Mesodermal cell (in vitro differentiated cells): ENCODE data around the gene APH1B.
A peak's percentile ranks its signal among the peaks of the same experiment; 100 is the strongest.

ENCODE experiments used
- H3K27ac ChIP-seq: 2 replicates; pipeline ENCODE4 v1.7.0; 2013; ENCODE audit warnings: mild to moderate bottlenecking, low read depth, low read length, moderate library complexity; ENCODE audit not compliant: severe bottlenecking
- H3K36me3 ChIP-seq: 2 replicates; pipeline ENCODE4 v1.7.1; 2013; ENCODE audit warnings: mild to moderate bottlenecking, low read length, moderate library complexity; ENCODE audit not compliant: control insufficient read depth, insufficient read depth
- H3K4me1 ChIP-seq: one replicate; pipeline ENCODE4 v1.7.1; 2013; ENCODE audit warnings: mild to moderate bottlenecking, low read length; ENCODE audit not compliant: insufficient read depth, control insufficient read depth, poor library complexity, severe bottlenecking
- H3K4me3 ChIP-seq: 2 replicates; pipeline ENCODE4 v1.7.0; 2013; ENCODE audit warnings: low read length, control low read depth, mild to moderate bottlenecking; ENCODE audit not compliant: insufficient read depth, poor library complexity, severe bottlenecking; ENCODE audit errors: extremely low read depth
- H3K9me3 ChIP-seq: 2 replicates; pipeline ENCODE4 v1.7.1; 2013; ENCODE audit warnings: mild to moderate bottlenecking, low read length, moderate library complexity; ENCODE audit not compliant: control insufficient read depth
- WGBS, 2 experiments: methylation state at CpG; one replicate each; pipeline ENCODE4 v1.1.5; 2013; ENCODE audit warnings: missing lambda C conversion rate in 2 of 2; ENCODE audit not compliant: insufficient coverage in 2 of 2; 5-methylcytosine and 5-hydroxymethylcytosine counted together

Gene APH1B

GRCh38 chr15:63276342-63277037 is 915 bp upstream of the APH1B start:
- Histone ChIP-seq H3K27ac (no peak overlapping the region), H3K4me3 (peak overlapping the region; percentile 48), H3K4me1 (peaks cover 9% of the 10 kb centered on the region), H3K36me3 (no peaks in the 10 kb centered on the region), H3K9me3 (no peaks in the 10 kb centered on the region)
- WGBS, 2 experiments: 8 to 13% methylated on average over 7 of the region's 11 CpGs

GRCh38 chr15:63277893-63278456 is 570 bp downstream of the APH1B start:
- Histone ChIP-seq H3K36me3 (no peaks in the 10 kb centered on the region), H3K9me3 (no peaks in the 10 kb centered on the region), H3K4me1 (peaks cover 9% of the 10 kb centered on the region), H3K27ac (no peak overlapping the region), H3K4me3 (peak overlapping the region; percentile 52)
- 50 to 53% methylated on average over 10 to 13 of the region's 17 CpGs for WGBS, 2 experiments

GRCh38 chr15:63283126-63283525 is 5.7 kb downstream of the APH1B start:
- H3K4me3 ChIP-seq: no peak overlapping the region
- no peaks in the 10 kb centered on the region for H3K9me3 ChIP-seq
- H3K27ac ChIP-seq: no peak overlapping the region
- H3K36me3 ChIP-seq: no peaks in the 10 kb centered on the region
- H3K4me1 ChIP-seq: peaks cover 7% of the 10 kb centered on the region
- 93 to 95% methylated on average over 4 to 5 of the region's 9 CpGs for WGBS, 2 experiments

- Histone ChIP-seq H3K27ac (no peak overlapping the region), H3K4me3 (no peak overlapping the region), H3K4me1 (peaks cover 7% of the 10 kb centered on the region), H3K9me3 (no peaks in the 10 kb centered on the region), H3K36me3 (no peaks in the 10 kb centered on the region)
- WGBS, 2 experiments: 84 to 100% methylated on average over 1 to 2 of the region's 6 CpGs
Measured at GRCh38 chr15:63284335-63284734, 6.9 kb downstream of the APH1B start.

- Histone ChIP-seq H3K4me3 (no peak overlapping the region), H3K36me3 (no peaks in the 10 kb centered on the region), H3K27ac (peak overlapping the region; percentile 38), H3K4me1 (peaks cover 23% of the 10 kb centered on the region), H3K9me3 (no peaks in the 10 kb centered on the region)
- 74 to 88% methylated on average over 2 of the region's 2 CpGs for WGBS, 2 experiments
Measured at GRCh38 chr15:63287109-63287508, 9.7 kb downstream of the APH1B start.

GRCh38 chr15:63288342-63288741 is 10.9 kb downstream of the APH1B start:
- 100% methylated on average over 1 of the region's 1 CpG for WGBS, 2 experiments
- Histone ChIP-seq H3K9me3 (no peaks in the 10 kb centered on the region), H3K4me3 (no peak overlapping the region), H3K36me3 (no peaks in the 10 kb centered on the region), H3K4me1 (peaks cover 23% of the 10 kb centered on the region), H3K27ac (no peak overlapping the region)

- 14% methylated on average over 1 of the region's 4 CpGs; no CpG with 5 or more reads in 1 of the 2 experiments for WGBS, 2 experiments
- H3K36me3 ChIP-seq: no peaks in the 10 kb centered on the region
- peaks cover 23% of the 10 kb centered on the region for H3K4me1 ChIP-seq
- no peak overlapping the region for H3K4me3 ChIP-seq
- no peaks in the 10 kb centered on the region for H3K9me3 ChIP-seq
- H3K27ac ChIP-seq: no peak overlapping the region
Measured at GRCh38 chr15:63288778-63289378, 11.5 kb downstream of the APH1B start.

- Histone ChIP-seq H3K36me3 (no peaks in the 10 kb centered on the region), H3K4me1 (peaks cover 23% of the 10 kb centered on the region), H3K4me3 (no peak overlapping the region), H3K9me3 (no peaks in the 10 kb centered on the region), H3K27ac (no peak overlapping the region)
Measured at GRCh38 chr15:63291507-63291906, 14.1 kb downstream of the APH1B start.

GRCh38 chr15:63292241-63292640 is 14.8 kb downstream of the APH1B start:
- Histone ChIP-seq H3K4me3 (no peak overlapping the region), H3K9me3 (no peaks in the 10 kb centered on the region), H3K27ac (no peak overlapping the region), H3K36me3 (no peaks in the 10 kb centered on the region), H3K4me1 (peaks cover 18% of the 10 kb centered on the region)
- WGBS, 2 experiments: no CpG with 5 or more reads among the region's 3 CpGs

- Histone ChIP-seq H3K4me1 (peaks cover 16% of the 10 kb centered on the region), H3K27ac (no peak overlapping the region), H3K36me3 (no peaks in the 10 kb centered on the region), H3K9me3 (no peaks in the 10 kb centered on the region), H3K4me3 (no peak overlapping the region)
- 93 to 97% methylated on average over 2 to 4 of the region's 5 CpGs for WGBS, 2 experiments
Measured at GRCh38 chr15:63292771-63293170, 15.4 kb downstream of the APH1B start.

GRCh38 chr15:63294359-63294758 is 17.0 kb downstream of the APH1B start:
- Histone ChIP-seq H3K4me3 (no peak overlapping the region), H3K27ac (no peak overlapping the region), H3K4me1 (peaks cover 16% of the 10 kb centered on the region), H3K36me3 (no peaks in the 10 kb centered on the region), H3K9me3 (no peaks in the 10 kb centered on the region)
- WGBS, 2 experiments: 100% methylated on average over 1 to 2 of the region's 3 CpGs
